Measurements from ENCODE around the gene LRMDA. TPM values are rescaled to one million over a fixed set of nuclear protein-coding genes. Genes with fewer than 3 reads are reported as not detected.

The LRMDA gene
- polyA plus RNA-seq, 3 donors: 7.2 to 20.6 (median 14.4) TPM

GRCh38 chr10:75436896-75437295 is 5.5 kb downstream of the LRMDA start:
- H3K27ac ChIP-seq (ENCODE audit: low read depth, low read length): no peak overlapping the region

GRCh38 chr10:75437693-75438092 is 6.3 kb downstream of the LRMDA start:
- 96 to 97% (median 97%) methylated on average over 3 of the region's 3 CpGs for WGBS, 3 donors
- no peak overlapping the region for H3K27ac ChIP-seq (ENCODE audit: low read depth, low read length)

- 70 to 97% (median 94%) methylated on average over 3 of the region's 3 CpGs for WGBS, 3 donors
- no peak overlapping the region for H3K27ac ChIP-seq (ENCODE audit: low read depth, low read length)
These were observed 6.9 kb downstream of the LRMDA start for GRCh38 chr10:75438275-75438674.

- no peak overlapping the region for H3K27ac ChIP-seq (ENCODE audit: low read depth, low read length)
- WGBS, 3 donors: 87 to 94% (median 92%) methylated on average over 4 of the region's 4 CpGs
These were observed 8.4 kb downstream of the LRMDA start for GRCh38 chr10:75439811-75440210.

- WGBS, 3 donors: 93 to 96% (median 94%) methylated on average over 4 of the region's 4 CpGs
- H3K27ac ChIP-seq (ENCODE audit: low read depth, low read length): no peak overlapping the region
These were observed 8.9 kb downstream of the LRMDA start for GRCh38 chr10:75440271-75440793.

- 83 to 93% (median 87%) methylated on average over 4 of the region's 4 CpGs for WGBS, 3 donors
- H3K27ac ChIP-seq (ENCODE audit: low read depth, low read length): no peak overlapping the region
These were observed 9.8 kb downstream of the LRMDA start for GRCh38 chr10:75441196-75441595.

GRCh38 chr10:75441682-75442081 is 10.3 kb downstream of the LRMDA start:
- H3K27ac ChIP-seq (ENCODE audit: low read depth, low read length): no peak overlapping the region

- no peak overlapping the region for H3K27ac ChIP-seq (ENCODE audit: low read depth, low read length)
- 95 to 98% (median 95%) methylated on average over 2 of the region's 2 CpGs for WGBS, 3 donors
These were observed 11.9 kb downstream of the LRMDA start for GRCh38 chr10:75443362-75443761.

- no peak overlapping the region for H3K27ac ChIP-seq (ENCODE audit: low read depth, low read length)
- 92 to 96% (median 94%) methylated on average over 3 of the region's 3 CpGs for WGBS, 3 donors
These were observed 13.5 kb downstream of the LRMDA start for GRCh38 chr10:75444781-75445386.

- WGBS, 3 donors: 80 to 97% (median 97%) methylated on average over 1 of the region's 1 CpG
- no peak overlapping the region for H3K27ac ChIP-seq (ENCODE audit: low read depth, low read length)
These were observed 15.1 kb downstream of the LRMDA start for GRCh38 chr10:75446508-75446907.

GRCh38 chr10:75448166-75448565 is 16.7 kb downstream of the LRMDA start:
- WGBS, 3 donors: 61 to 88% (median 62%) methylated on average over 2 of the region's 2 CpGs
- H3K27ac ChIP-seq (ENCODE audit: low read depth, low read length): no peak overlapping the region

- H3K27ac ChIP-seq (ENCODE audit: low read depth, low read length): no peak overlapping the region
- WGBS, 3 donors: 35 to 76% (median 49%) methylated on average over 7 of the region's 7 CpGs
These were observed 18.1 kb downstream of the LRMDA start for GRCh38 chr10:75449382-75450074.

GRCh38 chr10:75450075-75450445 is 18.6 kb downstream of the LRMDA start:
- WGBS, 3 donors: 32 to 72% (median 53%) methylated on average over 4 of the region's 4 CpGs
- H3K27ac ChIP-seq (ENCODE audit: low read depth, low read length): no peak overlapping the region

- H3K27ac ChIP-seq (ENCODE audit: low read depth, low read length): no peak overlapping the region
- 76 to 94% (median 94%) methylated on average over 18 of the region's 18 CpGs for WGBS, 3 donors
These were observed 19.5 kb downstream of the LRMDA start for GRCh38 chr10:75450644-75451640.

- WGBS, 3 donors: 79 to 93% (median 86%) methylated on average over 5 of the region's 5 CpGs
- H3K27ac ChIP-seq (ENCODE audit: low read depth, low read length): no peak overlapping the region
These were observed 20.4 kb downstream of the LRMDA start for GRCh38 chr10:75451831-75452230.

GRCh38 chr10:75452997-75453396 is 21.6 kb downstream of the LRMDA start:
- 94 to 100% (median 98%) methylated on average over 1 of the region's 1 CpG for WGBS, 3 donors
- H3K27ac ChIP-seq (ENCODE audit: low read depth, low read length): no peak overlapping the region

GRCh38 chr10:75456122-75456521 is 24.7 kb downstream of the LRMDA start:
- WGBS, 3 donors: 91 to 97% (median 93%) methylated on average over 9 of the region's 9 CpGs
- no peak overlapping the region for H3K27ac ChIP-seq (ENCODE audit: low read depth, low read length)

- WGBS, 3 donors: 98 to 100% (median 98%) methylated on average over 1 of the region's 1 CpG
- no peak overlapping the region for H3K27ac ChIP-seq (ENCODE audit: low read depth, low read length)
These were observed 28.6 kb downstream of the LRMDA start for GRCh38 chr10:75460059-75460458.
